ENCODE results near the gene EDEM2. TPM values are rescaled to one million over a fixed set of nuclear protein-coding genes. Genes with fewer than 3 reads are reported as not detected.
A peak's percentile ranks its signal among the peaks of the same experiment; 100 is the strongest.

EDEM2 gene
- total and polyA plus RNA-seq, 2 of the 13 experiments (the other 11 are each of a cell fraction or from before 2014, with no cell fraction given) = 33.1 to 46.9 TPM

DNA sequence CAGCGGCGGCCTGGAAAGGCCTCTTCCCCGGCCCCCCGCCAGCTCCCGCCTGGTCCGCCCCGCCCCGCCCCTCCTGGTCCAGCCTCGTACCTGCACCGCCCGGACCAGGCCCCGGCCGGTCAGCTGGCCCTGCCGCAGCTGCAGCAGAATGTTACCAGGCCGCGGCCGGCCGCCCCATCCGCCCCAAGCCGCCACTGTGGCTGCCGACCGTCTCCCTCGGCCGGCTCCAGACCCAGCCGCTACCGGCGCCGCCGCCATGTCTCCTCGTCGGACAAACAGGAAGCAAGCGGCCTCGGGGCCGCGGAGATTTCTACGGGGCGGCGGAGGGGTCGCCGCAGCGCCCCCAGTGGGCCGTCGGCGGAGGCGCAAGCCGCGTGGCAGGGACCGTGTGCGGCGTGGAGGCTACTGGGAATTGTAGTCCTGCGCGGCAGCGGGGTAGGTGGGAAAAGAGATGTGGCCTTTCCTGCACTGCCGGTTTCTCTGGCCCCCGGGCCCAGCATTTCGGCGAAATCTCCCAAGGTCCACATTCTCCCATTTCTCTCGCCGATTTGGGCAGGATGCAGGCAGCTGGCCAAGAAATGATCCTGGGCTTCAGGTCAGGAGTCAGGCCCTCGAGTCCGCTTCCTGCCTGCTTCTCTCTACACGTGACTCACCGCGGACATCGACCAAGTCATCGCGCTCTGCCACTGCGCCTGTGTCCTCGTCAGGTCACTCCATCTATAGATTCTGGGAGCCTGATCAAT, 54.4 kb downstream of the EDEM2 start, which contains the start of gene TRPC4AP (continued):
- TF ChIP-seq ELF1 (CRISPR knock-in tag; IDR thresholded peaks at IDR 0.05) (peak; percentile 90), TBP (CRISPR knock-in tag; IDR thresholded peaks at IDR 0.05) (peak; percentile 96), JUND (CRISPR knock-in tag; IDR thresholded peaks at IDR 0.05) (no peak), ZFP36 (IDR thresholded peaks at IDR 0.05; ENCODE audit: borderline replicate concordance, low read depth, low read length, partially characterized antibody) (peak; percentile 12), ADNP (CRISPR knock-in tag; IDR thresholded peaks at IDR 0.05) (no peak), KLF9 (CRISPR knock-in tag; IDR thresholded peaks at IDR 0.05; ENCODE audit: low read depth) (peak; percentile 42; the same call in 1 of the 2 replicates), ZSCAN21 (CRISPR knock-in tag; IDR thresholded peaks at IDR 0.05; ENCODE audit: borderline replicate concordance) (peak; percentile 97), SIN3B (IDR thresholded peaks at IDR 0.05; ENCODE audit: low read length) (peak; percentile 70; the same call in 1 of the 2 replicates), IRX3 (CRISPR knock-in tag; IDR thresholded peaks at IDR 0.05; ENCODE audit: borderline replicate concordance, low read depth) (peak; percentile 72; the same call in 1 of the 2 replicates), SP140L (CRISPR knock-in tag; IDR thresholded peaks at IDR 0.05; ENCODE audit: borderline replicate concordance) (peak; percentile 90; the same call in 1 of the 2 replicates), ATF7-NPFF (CRISPR knock-in tag; IDR thresholded peaks at IDR 0.05; ENCODE audit: low read depth) (peak; percentile 98), CBFB (CRISPR knock-in tag; IDR thresholded peaks at IDR 0.05) (no peak; the same call in none of the 2 replicates)
- TF ChIP-seq, protein P1, sequence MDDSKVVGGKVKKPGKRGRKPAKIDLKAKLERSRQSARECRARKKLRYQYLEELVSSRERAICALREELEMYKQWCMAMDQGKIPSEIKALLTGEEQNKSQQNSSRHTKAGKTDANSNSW (CRISPR knock-in tag; IDR thresholded peaks at IDR 0.05; ENCODE audit: borderline replicate concordance) = 0 out of 2 replicates have a peak, but pooled peaks have one; percentile 50
- TF ChIP-seq, protein P2, sequence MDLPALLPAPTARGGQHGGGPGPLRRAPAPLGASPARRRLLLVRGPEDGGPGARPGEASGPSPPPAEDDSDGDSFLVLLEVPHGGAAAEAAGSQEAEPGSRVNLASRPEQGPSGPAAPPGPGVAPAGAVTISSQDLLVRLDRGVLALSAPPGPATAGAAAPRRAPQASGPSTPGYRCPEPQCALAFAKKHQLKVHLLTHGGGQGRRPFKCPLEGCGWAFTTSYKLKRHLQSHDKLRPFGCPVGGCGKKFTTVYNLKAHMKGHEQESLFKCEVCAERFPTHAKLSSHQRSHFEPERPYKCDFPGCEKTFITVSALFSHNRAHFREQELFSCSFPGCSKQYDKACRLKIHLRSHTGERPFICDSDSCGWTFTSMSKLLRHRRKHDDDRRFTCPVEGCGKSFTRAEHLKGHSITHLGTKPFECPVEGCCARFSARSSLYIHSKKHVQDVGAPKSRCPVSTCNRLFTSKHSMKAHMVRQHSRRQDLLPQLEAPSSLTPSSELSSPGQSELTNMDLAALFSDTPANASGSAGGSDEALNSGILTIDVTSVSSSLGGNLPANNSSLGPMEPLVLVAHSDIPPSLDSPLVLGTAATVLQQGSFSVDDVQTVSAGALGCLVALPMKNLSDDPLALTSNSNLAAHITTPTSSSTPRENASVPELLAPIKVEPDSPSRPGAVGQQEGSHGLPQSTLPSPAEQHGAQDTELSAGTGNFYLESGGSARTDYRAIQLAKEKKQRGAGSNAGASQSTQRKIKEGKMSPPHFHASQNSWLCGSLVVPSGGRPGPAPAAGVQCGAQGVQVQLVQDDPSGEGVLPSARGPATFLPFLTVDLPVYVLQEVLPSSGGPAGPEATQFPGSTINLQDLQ (CRISPR knock-in tag; IDR thresholded peaks at IDR 0.05) = peak; percentile 98
- TF ChIP-seq, protein P3, sequence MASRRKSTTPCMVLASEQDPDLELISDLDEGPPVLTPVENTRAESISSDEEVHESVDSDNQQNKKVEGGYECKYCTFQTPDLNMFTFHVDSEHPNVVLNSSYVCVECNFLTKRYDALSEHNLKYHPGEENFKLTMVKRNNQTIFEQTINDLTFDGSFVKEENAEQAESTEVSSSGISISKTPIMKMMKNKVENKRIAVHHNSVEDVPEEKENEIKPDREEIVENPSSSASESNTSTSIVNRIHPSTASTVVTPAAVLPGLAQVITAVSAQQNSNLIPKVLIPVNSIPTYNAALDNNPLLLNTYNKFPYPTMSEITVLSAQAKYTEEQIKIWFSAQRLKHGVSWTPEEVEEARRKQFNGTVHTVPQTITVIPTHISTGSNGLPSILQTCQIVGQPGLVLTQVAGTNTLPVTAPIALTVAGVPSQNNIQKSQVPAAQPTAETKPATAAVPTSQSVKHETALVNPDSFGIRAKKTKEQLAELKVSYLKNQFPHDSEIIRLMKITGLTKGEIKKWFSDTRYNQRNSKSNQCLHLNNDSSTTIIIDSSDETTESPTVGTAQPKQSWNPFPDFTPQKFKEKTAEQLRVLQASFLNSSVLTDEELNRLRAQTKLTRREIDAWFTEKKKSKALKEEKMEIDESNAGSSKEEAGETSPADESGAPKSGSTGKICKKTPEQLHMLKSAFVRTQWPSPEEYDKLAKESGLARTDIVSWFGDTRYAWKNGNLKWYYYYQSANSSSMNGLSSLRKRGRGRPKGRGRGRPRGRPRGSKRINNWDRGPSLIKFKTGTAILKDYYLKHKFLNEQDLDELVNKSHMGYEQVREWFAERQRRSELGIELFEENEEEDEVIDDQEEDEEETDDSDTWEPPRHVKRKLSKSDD (CRISPR knock-in tag; IDR thresholded peaks at IDR 0.05; ENCODE audit: low read depth) = no peak
- TF ChIP-seq, protein P4, sequence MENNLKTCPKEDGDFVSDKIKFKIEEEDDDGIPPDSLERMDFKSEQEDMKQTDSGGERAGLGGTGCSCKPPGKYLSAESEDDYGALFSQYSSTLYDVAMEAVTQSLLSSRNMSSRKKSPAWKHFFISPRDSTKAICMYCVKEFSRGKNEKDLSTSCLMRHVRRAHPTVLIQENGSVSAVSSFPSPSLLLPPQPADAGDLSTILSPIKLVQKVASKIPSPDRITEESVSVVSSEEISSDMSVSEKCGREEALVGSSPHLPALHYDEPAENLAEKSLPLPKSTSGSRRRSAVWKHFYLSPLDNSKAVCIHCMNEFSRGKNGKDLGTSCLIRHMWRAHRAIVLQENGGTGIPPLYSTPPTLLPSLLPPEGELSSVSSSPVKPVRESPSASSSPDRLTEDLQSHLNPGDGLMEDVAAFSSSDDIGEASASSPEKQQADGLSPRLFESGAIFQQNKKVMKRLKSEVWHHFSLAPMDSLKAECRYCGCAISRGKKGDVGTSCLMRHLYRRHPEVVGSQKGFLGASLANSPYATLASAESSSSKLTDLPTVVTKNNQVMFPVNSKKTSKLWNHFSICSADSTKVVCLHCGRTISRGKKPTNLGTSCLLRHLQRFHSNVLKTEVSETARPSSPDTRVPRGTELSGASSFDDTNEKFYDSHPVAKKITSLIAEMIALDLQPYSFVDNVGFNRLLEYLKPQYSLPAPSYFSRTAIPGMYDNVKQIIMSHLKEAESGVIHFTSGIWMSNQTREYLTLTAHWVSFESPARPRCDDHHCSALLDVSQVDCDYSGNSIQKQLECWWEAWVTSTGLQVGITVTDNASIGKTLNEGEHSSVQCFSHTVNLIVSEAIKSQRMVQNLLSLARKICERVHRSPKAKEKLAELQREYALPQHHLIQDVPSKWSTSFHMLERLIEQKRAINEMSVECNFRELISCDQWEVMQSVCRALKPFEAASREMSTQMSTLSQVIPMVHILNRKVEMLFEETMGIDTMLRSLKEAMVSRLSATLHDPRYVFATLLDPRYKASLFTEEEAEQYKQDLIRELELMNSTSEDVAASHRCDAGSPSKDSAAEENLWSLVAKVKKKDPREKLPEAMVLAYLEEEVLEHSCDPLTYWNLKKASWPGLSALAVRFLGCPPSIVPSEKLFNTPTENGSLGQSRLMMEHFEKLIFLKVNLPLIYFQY (CRISPR knock-in tag; IDR thresholded peaks at IDR 0.05; ENCODE audit: borderline replicate concordance) = peak; percentile 18; the same call in 1 of the 2 replicates
- TF ChIP-seq, protein P5, sequence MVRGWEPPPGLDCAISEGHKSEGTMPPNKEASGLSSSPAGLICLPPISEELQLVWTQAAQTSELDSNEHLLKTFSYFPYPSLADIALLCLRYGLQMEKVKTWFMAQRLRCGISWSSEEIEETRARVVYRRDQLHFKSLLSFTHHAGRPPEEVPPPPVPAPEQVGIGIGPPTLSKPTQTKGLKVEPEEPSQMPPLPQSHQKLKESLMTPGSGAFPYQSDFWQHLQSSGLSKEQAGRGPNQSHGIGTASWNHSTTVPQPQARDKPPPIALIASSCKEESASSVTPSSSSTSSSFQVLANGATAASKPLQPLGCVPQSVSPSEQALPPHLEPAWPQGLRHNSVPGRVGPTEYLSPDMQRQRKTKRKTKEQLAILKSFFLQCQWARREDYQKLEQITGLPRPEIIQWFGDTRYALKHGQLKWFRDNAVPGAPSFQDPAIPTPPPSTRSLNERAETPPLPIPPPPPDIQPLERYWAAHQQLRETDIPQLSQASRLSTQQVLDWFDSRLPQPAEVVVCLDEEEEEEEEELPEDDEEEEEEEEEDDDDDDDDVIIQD (CRISPR knock-in tag; IDR thresholded peaks at IDR 0.05; ENCODE audit: low read depth) = peak; percentile 70; the same call in 1 of the 2 replicates

Data from HepG2 (cell line).